SU-DHL-6 (cell line): ENCODE measurements around the gene ZC3H12D.

ENCODE experiments used
- H2AFZ ChIP-seq: fragments of 200-600 bp; sonication (generic); 2 replicates; pipeline ENCODE4 v1.6.1; 2014; ENCODE audit warnings: low read depth, mild to moderate bottlenecking, moderate library complexity, mixed read lengths, antibody characterized with exemption, low read length; ENCODE audit not compliant: severe bottlenecking
- H3F3A ChIP-seq: fragments of 200-600 bp; shearing (Covaris generic); 2 replicates; pipeline ENCODE4 v1.6.0; 2016; ENCODE audit warnings: antibody characterized with exemption, mild to moderate bottlenecking; ENCODE audit not compliant: insufficient read depth
- H3K27ac ChIP-seq: fragments of 200-600 bp; sonication (generic); 2 replicates; pipeline ENCODE4 v1.5.1; 2016; ENCODE audit warnings: low read depth, mild to moderate bottlenecking, low read length, moderate library complexity, mixed read lengths
- H3K27me3 ChIP-seq: fragments of 200-600 bp; sonication (generic), shearing (Covaris generic); 2 replicates; pipeline ENCODE4 v1.6.0; 2014; ENCODE audit warnings: mild to moderate bottlenecking, low read length
- H3K36me3 ChIP-seq: fragments of 200-600 bp; sonication (generic); 2 replicates; pipeline ENCODE4 v1.6.1; 2014; ENCODE audit warnings: mild to moderate bottlenecking, low read length, mixed read lengths
- H3K4me2 ChIP-seq: fragments of 300-600, 200-600 bp; shearing (Covaris generic), sonication (generic); 2 replicates; pipeline ENCODE4 v1.6.0; 2014; ENCODE audit warnings: low read length, low read depth, mild to moderate bottlenecking; ENCODE audit not compliant: poor library complexity, severe bottlenecking
- H3K4me3 ChIP-seq: fragments of 200-600 bp; sonication (generic); 2 replicates; pipeline ENCODE4 v1.5.1; 2014; ENCODE audit warnings: antibody characterized with exemption, low read length, mild to moderate bottlenecking, mixed read lengths; ENCODE audit not compliant: insufficient read depth, poor library complexity, severe bottlenecking
- H3K79me2 ChIP-seq: fragments of 200-600 bp; sonication (generic); 2 replicates; pipeline ENCODE4 v1.6.1; 2014; ENCODE audit warnings: mild to moderate bottlenecking, low read length, moderate library complexity; ENCODE audit not compliant: insufficient read depth
- H3K9ac ChIP-seq: fragments of 200-600 bp; sonication (generic); 2 replicates; pipeline ENCODE4 v1.7.0; 2014; ENCODE audit warnings: mild to moderate bottlenecking, low read length
- H3K9me2 ChIP-seq: fragments of 200-600 bp; sonication (generic); replicated peaks from 2 replicates; pipeline ENCODE4 v1.6.1; 2014; ENCODE audit warnings: low read length; ENCODE audit not compliant: insufficient read depth
- H3K9me3 ChIP-seq: fragments of 200-600 bp; sonication (generic); 2 replicates; pipeline ENCODE4 v1.6.1; 2014; ENCODE audit warnings: low read length, mixed read lengths; ENCODE audit not compliant: insufficient read depth
- H4K20me1 ChIP-seq: fragments of 200-600 bp; sonication (generic); 2 replicates; pipeline ENCODE4 v1.6.1; 2014; ENCODE audit warnings: low read depth, mild to moderate bottlenecking, antibody characterized with exemption, low read length, moderate library complexity, mixed read lengths
- EZH2phosphoT487 ChIP-seq: fragments of 200-600 bp; sonication (generic), shearing (Covaris generic); conservative IDR thresholded peaks from 2 replicates; pipeline ENCODE4 v1.6.1; 2018; ENCODE audit warnings: mild to moderate bottlenecking, antibody characterized with exemption, low read length, moderate library complexity, mixed read lengths
- TF ChIP-seq, protein P1 (sequence below): fragments of 200-600 bp; sonication (generic); IDR thresholded peaks from one replicate; pipeline ENCODE4 v1.5.1; 2017; ENCODE audit warnings: antibody characterized with exemption, mild to moderate bottlenecking, low read length, moderate library complexity; ENCODE audit not compliant: insufficient read depth, poor library complexity, severe bottlenecking

ZC3H12D gene

GRCh38 chr6:149488815-149489214, 4.0 kb upstream of the ZC3H12D start:
- TF ChIP-seq, protein P1, sequence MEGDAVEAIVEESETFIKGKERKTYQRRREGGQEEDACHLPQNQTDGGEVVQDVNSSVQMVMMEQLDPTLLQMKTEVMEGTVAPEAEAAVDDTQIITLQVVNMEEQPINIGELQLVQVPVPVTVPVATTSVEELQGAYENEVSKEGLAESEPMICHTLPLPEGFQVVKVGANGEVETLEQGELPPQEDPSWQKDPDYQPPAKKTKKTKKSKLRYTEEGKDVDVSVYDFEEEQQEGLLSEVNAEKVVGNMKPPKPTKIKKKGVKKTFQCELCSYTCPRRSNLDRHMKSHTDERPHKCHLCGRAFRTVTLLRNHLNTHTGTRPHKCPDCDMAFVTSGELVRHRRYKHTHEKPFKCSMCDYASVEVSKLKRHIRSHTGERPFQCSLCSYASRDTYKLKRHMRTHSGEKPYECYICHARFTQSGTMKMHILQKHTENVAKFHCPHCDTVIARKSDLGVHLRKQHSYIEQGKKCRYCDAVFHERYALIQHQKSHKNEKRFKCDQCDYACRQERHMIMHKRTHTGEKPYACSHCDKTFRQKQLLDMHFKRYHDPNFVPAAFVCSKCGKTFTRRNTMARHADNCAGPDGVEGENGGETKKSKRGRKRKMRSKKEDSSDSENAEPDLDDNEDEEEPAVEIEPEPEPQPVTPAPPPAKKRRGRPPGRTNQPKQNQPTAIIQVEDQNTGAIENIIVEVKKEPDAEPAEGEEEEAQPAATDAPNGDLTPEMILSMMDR = no peak
- no peak for TF ChIP-seq EZH2phosphoT487
- no peaks in the 10 kb centered on the region for H3K27me3 ChIP-seq
- no peak overlapping the region for H3K4me3 ChIP-seq
- peaks cover 15% of the 10 kb centered on the region for H3F3A ChIP-seq
- H3K9me2 ChIP-seq = no peaks in the 10 kb centered on the region
- no peaks in the 10 kb centered on the region for H3K36me3 ChIP-seq
- no peak overlapping the region for H3K27ac ChIP-seq
- no peaks in the 10 kb centered on the region for H4K20me1 ChIP-seq
- H3K9ac ChIP-seq = no peak overlapping the region
- H3K9me3 ChIP-seq = no peaks in the 10 kb centered on the region
- H3K4me2 ChIP-seq = no peak overlapping the region
- peaks cover 6% of the 10 kb centered on the region for H3K79me2 ChIP-seq
- no peak overlapping the region for H2AFZ ChIP-seq

- no peak overlapping the region for H3K9ac ChIP-seq
- peaks cover 30% of the 10 kb centered on the region for H3F3A ChIP-seq
- peaks cover 11% of the 10 kb centered on the region for H3K79me2 ChIP-seq
- H3K27me3 ChIP-seq = no peaks in the 10 kb centered on the region
- H3K9me3 ChIP-seq = no peaks in the 10 kb centered on the region
- no peak overlapping the region for H3K4me3 ChIP-seq
- no peak overlapping the region for H3K4me2 ChIP-seq
- H4K20me1 ChIP-seq = no peaks in the 10 kb centered on the region
- TF ChIP-seq, protein P1 = no peak
- TF ChIP-seq EZH2phosphoT487 = no peak
- no peak overlapping the region for H2AFZ ChIP-seq
- no peak overlapping the region for H3K27ac ChIP-seq
- no peaks in the 10 kb centered on the region for H3K9me2 ChIP-seq
- no peaks in the 10 kb centered on the region for H3K36me3 ChIP-seq
Observed at GRCh38 chr6:149487316-149487715, 2.5 kb upstream of the ZC3H12D start.

DNA sequence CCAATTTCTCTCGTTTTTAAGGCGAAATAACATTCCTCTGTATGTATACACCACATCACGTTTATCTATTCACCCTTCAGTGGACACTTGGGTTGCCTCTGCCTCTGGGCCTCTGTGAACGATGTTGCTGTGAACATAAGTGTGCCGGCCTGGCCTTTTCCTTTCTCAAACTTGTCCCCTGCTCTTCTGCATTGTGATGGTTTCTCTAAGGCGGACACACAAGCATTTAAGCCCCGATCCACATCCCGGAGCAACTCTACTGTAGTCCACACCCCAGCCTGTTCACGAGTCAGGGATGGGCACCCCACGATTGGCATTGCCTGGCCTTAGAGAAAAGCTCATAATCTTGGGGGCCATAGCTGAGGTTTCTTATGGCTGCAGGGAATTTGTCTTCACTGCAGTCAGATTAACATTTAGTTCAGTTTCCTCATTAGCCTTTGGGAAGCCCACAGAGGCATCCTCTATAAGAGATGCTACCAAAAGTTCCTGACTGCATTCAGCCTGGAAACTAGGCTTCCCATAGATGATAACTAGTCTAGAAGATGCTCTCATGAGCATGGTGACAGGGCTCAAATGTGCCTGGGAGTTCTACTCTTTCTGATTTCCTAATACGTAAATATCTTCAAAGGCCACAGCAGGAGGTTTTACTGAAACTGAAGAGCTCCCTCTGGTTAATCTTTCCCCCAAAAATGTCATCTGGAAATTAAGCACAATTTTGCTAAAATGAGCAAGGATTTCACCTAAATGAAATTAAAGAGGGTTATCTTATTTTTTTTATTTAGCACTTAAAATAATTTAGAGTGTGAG, 762 bp downstream of the ZC3H12D start:
- Histone ChIP-seq H3K4me2 (peak overlapping the region; percentile 99), H3K4me3 (peak overlapping the region; percentile 69), H2AFZ (peak overlapping the region; percentile 45)

More for the DNA sequence above, 762 bp downstream of the ZC3H12D start:
- Histone ChIP-seq H3F3A (peaks cover 43% of the 10 kb centered on the region), H3K36me3 (no peaks in the 10 kb centered on the region), H3K27me3 (no peaks in the 10 kb centered on the region), H3K9me2 (no peaks in the 10 kb centered on the region), H3K27ac (peak overlapping the region; percentile 98), H4K20me1 (no peaks in the 10 kb centered on the region), H3K9ac (peak overlapping the region; percentile 67), H3K79me2 (peaks cover 39% of the 10 kb centered on the region), H3K9me3 (no peaks in the 10 kb centered on the region)
- TF ChIP-seq, protein P1 = no peak
- TF ChIP-seq EZH2phosphoT487 = no peak
